GM11168 (cell line): ENCODE results near the gene MAPK12.

ENCODE experiments used
- in situ Hi-C: fragments of 300-500 bp; cut with MboI; formaldehyde crosslinking; loops from one replicate; pipeline ENCODE4 v1.12.0; 2022; ENCODE audit warnings: low sequenced_read_pairs; ENCODE audit not compliant: unreplicated experiment

The MAPK12 gene

GRCh38 chr22:50220603-50221409, 40.7 kb downstream of the MAPK12 start:
- in situ Hi-C loops: no loop called here

DNA sequence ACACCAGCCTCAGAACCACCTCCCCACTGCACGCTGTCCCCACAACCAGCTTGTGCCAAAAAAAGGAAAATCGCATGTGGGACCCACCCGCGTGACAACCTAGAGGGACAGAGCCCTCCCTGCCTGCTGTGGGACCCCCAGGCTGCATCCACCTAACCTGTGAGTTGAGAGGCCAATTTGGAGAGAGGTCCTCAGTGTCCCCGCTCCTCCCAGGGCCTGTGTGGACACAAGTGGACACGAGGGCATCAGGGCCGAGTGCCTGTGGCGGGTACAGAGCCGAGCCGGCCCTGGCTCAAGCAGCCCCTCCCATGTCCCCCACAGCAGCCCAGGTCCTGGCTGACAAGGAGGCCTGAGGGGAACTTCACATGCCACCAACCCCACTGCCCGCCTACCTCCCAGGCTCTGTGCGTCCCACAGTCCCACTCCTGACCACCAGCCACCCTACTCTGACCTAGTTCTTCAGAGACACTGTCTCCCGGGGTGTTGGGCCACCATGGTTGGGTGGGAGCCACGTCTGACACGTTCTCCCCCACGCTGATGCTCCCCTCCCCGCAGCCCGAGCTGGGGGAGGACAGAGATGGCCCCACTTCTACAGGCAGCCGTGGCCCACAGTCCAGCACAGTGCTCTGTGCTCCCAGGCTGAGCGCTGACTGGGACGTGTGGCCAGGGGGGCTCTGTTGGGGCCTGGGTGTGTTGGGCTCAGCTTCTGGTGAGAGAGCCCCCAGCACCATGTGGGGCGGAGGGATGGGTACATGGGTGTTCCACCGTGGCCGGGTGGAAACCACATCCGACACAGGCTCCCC, 41.5 kb downstream of the MAPK12 start:
- in situ Hi-C loops: no loop called here

DNA sequence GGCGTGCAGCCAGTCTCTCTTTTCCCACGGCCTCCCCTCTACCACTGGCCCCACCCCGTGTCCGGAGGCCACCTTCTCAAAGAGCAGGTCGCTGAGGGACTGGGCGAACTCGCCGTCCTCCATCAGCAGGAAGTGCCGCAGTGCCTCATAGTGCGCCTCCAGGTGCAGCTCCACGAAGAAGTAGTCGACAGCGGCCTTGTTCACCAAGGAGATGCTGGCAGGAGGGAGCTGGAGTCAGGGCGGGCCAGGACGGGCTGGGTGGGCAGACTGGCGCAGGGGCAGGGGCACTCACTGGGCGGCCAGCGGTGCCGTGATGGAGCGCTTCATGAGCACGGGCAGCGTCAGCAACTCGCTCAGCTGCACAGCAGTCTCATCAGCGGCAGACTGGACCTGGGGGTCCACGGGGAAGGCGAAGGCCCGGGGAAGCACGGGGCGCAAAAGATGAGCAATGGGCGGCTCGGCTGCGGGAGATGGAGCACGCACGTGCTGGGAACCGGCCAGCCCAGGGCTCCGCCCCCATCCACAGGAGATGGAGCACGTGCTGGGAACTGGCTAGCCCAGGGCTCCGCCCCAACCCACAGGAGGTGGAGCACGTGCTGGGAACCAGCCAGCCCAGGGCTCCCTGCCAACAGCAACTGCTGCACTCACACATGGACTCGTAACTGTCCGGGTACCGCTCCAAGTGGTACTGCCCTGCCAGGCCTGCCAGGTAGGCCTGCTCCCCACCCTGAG, 42.3 kb downstream of the MAPK12 start:
- in situ Hi-C loops: no loop called here

- in situ Hi-C loops: no loop called here
These were observed 43.1 kb downstream of the MAPK12 start for GRCh38 chr22:50218153-50218995.

- in situ Hi-C loops: no loop called here
These were observed 43.8 kb downstream of the MAPK12 start for GRCh38 chr22:50217543-50218152.

- in situ Hi-C loops: no loop called here
These were observed 44.6 kb downstream of the MAPK12 start for GRCh38 chr22:50216684-50217520.

DNA sequence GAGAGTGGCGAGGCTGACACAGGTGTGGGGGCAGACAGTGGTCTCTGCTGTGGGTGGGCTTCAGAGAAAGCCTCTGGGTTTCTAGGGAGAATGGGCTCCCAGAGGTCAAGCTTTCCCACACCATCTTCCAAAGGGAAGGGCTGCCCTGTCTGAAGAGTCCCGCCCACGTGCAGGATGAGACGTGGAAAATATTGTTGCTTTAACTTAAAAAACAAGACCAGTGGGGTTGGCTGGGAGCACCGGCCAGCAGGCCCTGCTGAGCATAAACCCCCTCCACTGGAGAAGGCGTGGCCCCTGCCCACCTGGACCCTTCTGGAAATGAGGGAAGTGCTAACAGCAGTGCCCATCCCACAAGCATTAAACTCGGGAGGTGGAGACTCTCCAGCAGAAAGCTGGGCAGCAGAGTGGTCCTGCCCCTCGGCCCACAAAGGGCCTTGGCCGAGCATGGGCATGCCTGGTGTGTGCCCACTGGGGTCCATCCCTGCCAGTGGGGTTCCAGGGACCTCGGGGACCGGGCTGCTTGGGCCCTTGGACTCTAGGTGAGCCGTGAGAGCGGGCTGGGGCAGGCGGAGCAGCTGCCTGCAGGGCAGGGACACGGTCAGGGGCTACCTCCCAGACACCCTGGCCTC, 45.3 kb downstream of the MAPK12 start:
- in situ Hi-C loops: no loop called here

- in situ Hi-C loops: no loop called here
These were observed 46.0 kb downstream of the MAPK12 start for GRCh38 chr22:50215297-50216054.

- in situ Hi-C loops: loop anchor here (5.0 kb wide), 1 partner anchor 61 kb away; no protein-coding TSS in a partner anchor
These were observed 48.2 kb downstream of the MAPK12 start for GRCh38 chr22:50213263-50213662.

- in situ Hi-C loops: loop anchor here (5.0 kb wide), 1 partner anchor 59 kb away; no protein-coding TSS in a partner anchor
These were observed 50.3 kb downstream of the MAPK12 start for GRCh38 chr22:50211147-50211546.

GRCh38 chr22:50210378-50211139, 50.9 kb downstream of the MAPK12 start:
- in situ Hi-C loops: loop anchor here (5.0 kb wide), 1 partner anchor 58 kb away; no protein-coding TSS in a partner anchor

GRCh38 chr22:50209893-50210292, 51.6 kb downstream of the MAPK12 start:
- in situ Hi-C loops: loop anchor here (5.0 kb wide), 1 partner anchor 58 kb away; no protein-coding TSS in a partner anchor

DNA sequence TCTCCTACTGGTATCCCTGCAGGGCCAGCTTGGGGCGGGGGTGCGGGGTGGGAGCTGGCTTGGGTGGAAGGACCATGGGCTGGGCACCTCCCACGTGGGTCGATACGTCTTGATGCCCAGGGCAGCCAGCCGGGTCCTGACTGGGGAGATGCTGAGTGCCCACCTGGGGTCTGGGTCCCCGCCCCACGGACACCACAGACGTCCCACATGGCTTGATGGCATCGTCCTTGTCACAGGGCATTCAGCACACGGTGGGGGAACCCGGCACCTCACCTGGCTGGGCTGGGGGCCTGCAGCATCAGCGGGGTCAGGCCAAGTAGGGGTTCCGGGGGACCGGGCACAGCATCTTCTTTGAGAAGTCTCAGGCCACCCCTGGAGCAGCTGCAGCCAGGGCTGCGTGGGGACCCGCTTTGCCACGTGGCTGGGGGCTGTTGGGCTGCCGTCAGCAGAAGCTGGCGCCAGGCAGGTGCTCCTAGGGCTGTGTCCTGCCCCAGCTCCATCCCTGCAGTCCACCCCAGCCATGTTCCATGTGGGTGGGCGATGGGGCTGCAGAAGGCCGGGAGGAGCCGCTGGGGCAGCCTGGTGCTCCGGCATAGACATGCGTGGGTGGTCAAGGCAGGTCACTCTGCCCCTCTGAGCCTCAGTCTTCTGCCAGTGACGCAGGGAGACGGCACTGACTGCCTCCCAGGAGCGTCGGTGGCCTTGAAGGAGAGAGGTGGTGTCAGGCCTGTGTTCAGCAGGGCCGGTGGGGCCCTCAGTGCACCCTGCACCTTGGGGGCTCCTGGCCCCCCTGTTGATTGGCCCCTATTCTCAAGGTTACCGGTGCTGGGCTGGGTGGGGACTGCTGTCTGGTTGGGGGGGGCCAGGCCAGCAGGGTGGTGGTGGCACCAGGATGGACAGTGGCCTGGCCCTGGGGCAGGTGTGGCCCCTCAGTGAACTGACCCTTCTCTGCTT, 52.3 kb downstream of the MAPK12 start:
- in situ Hi-C loops: no loop called here

GRCh38 chr22:50208430-50208938, 53.0 kb downstream of the MAPK12 start:
- in situ Hi-C loops: no loop called here
